GM21515 (cell line): Measurements from ENCODE around the gene ZNF485.
A peak's percentile ranks its signal among the peaks of the same experiment; 100 is the strongest.
"Not testable (repeated sequence)": the region's sequence is repeated elsewhere in the genome, so short reads cannot be mapped to it uniquely, and the experiment has no call there.

Experiments
- ATAC-seq: cut with Tn5 transposase; IDR thresholded peaks from one replicate; pipeline ENCODE4 v1.9.1; 2021; ENCODE audit not compliant: unreplicated experiment

The ZNF485 gene

GRCh38 chr10:43601576-43601975 lies 4.7 kb upstream of the ZNF485 start:
- not testable (repeated sequence) for ATAC-seq

GRCh38 chr10:43605850-43606322 lies 352 bp upstream of the ZNF485 start:
- ATAC-seq: peak; percentile 20

GRCh38 chr10:43607199-43607573 lies 948 bp downstream of the ZNF485 start:
- ATAC-seq: no peak

GRCh38 chr10:43610636-43611035 lies 4.4 kb downstream of the ZNF485 start:
- no peak for ATAC-seq

- ATAC-seq: no peak
These were observed 10.6 kb downstream of the ZNF485 start for GRCh38 chr10:43616697-43617370.

- no peak for ATAC-seq
These were observed 13.1 kb downstream of the ZNF485 start for GRCh38 chr10:43619368-43619767.

- no peak for ATAC-seq
These were observed 15.8 kb downstream of the ZNF485 start for GRCh38 chr10:43622038-43622437.

- ATAC-seq: no peak
These were observed 17.1 kb downstream of the ZNF485 start for GRCh38 chr10:43623351-43623750.

- no peak for ATAC-seq
These were observed 21.7 kb downstream of the ZNF485 start for GRCh38 chr10:43627942-43628341.

- ATAC-seq: no peak
These were observed 22.7 kb downstream of the ZNF485 start for GRCh38 chr10:43628956-43629355.

- not testable (repeated sequence) for ATAC-seq
These were observed 29.6 kb downstream of the ZNF485 start for GRCh38 chr10:43635816-43636215.

GRCh38 chr10:43640603-43641002 lies 34.4 kb downstream of the ZNF485 start:
- ATAC-seq: no peak

- no peak for ATAC-seq
These were observed 38.0 kb downstream of the ZNF485 start for GRCh38 chr10:43644252-43644651.

- ATAC-seq: no peak
These were observed 39.6 kb downstream of the ZNF485 start for GRCh38 chr10:43645866-43646265.

- no peak for ATAC-seq
These were observed 41.3 kb downstream of the ZNF485 start for GRCh38 chr10:43647576-43647975.

GRCh38 chr10:43648095-43648397 lies 41.8 kb downstream of the ZNF485 start:
- no peak for ATAC-seq

GRCh38 chr10:43648398-43649184 lies 42.4 kb downstream of the ZNF485 start, which contains the start of gene ZNF32:
Gene ZNF32, minus strand, starts transcription at chr10:43648881. Its CDS starts 2,748 bp downstream, at chr10:43646133.
- peak; percentile 100 for ATAC-seq

- ATAC-seq: no peak
These were observed 42.9 kb downstream of the ZNF485 start for GRCh38 chr10:43649185-43649523.

GRCh38 chr10:43653746-43654145 lies 47.5 kb downstream of the ZNF485 start:
- no peak for ATAC-seq

GRCh38 chr10:43655311-43655710 lies 49.1 kb downstream of the ZNF485 start:
- ATAC-seq: no peak

- no peak for ATAC-seq
These were observed 52.0 kb downstream of the ZNF485 start for GRCh38 chr10:43658227-43658626.

GRCh38 chr10:43665054-43665453 lies 58.8 kb downstream of the ZNF485 start:
- no peak for ATAC-seq

- no peak for ATAC-seq
These were observed 60.3 kb downstream of the ZNF485 start for GRCh38 chr10:43666552-43666951.
